Breast epithelium (tissue), 4 donors: Measurements from ENCODE around the gene SIL1. TPM values are rescaled to one million over a fixed set of nuclear protein-coding genes. Genes with fewer than 3 reads are reported as not detected.

ENCODE experiments used
- DNase-seq, 2 donors: peaks; one replicate each; pipeline ENCODE4 v3.0.0-alpha.2; 2019; ENCODE audit warnings: low spot score in 2 of 2
- H3K27ac ChIP-seq, 2 donors: fragments of 200-600 bp; sonication (generic) in 1 of 2; one replicate each; pipeline ENCODE4 v1.5.1; 2016 to 2019; ENCODE audit warnings: mild to moderate bottlenecking in 1 of 2
- H3K27me3 ChIP-seq, 2 donors: fragments of 200-600 bp; sonication (generic) in 1 of 2; one replicate each; pipeline versions ENCODE4 v1.5.1 to v1.6.0; 2017 to 2019; ENCODE audit warnings: control low read depth in 1 of 2, mild to moderate bottlenecking in 1 of 2
- H3K36me3 ChIP-seq: fragments of 200-600 bp; one replicate; pipeline ENCODE4 v1.5.1; 2019
- H3K4me1 ChIP-seq, 2 donors: fragments of 200-600 bp; sonication (generic); one replicate each; pipeline ENCODE4 v1.5.1; 2016 to 2019; ENCODE audit warnings: control low read depth in 1 of 2
- H3K4me3 ChIP-seq, 3 donors: fragments of 200-600 bp; sonication (generic); 1 replicate in 2 of 3; 2 replicates in 1 of 3; pipeline ENCODE4 v1.5.1; 2016 to 2019; ENCODE audit warnings: mild to moderate bottlenecking in 3 of 3, moderate library complexity in 2 of 3
- H3K9me3 ChIP-seq, 2 donors: fragments of 200-600 bp; sonication (generic) in 1 of 2; one replicate each; pipeline ENCODE4 v1.5.1; 2016 to 2019; ENCODE audit warnings: control low read depth in 1 of 2
- CTCF ChIP-seq, 3 donors: fragments of 450-650 bp; IDR thresholded peaks; one replicate each; pipeline ENCODE4 v1.5.1; 2016 to 2017; ENCODE audit warnings: antibody characterized with exemption in 3 of 3, mild to moderate bottlenecking in 3 of 3, moderate library complexity in 3 of 3
- POLR2A ChIP-seq: fragments of 450-650 bp; IDR thresholded peaks from one replicate; pipeline ENCODE4 v1.6.1; 2016; ENCODE audit warnings: antibody characterized with exemption, mild to moderate bottlenecking, moderate library complexity
- POLR2AphosphoS5 ChIP-seq, 3 donors: sonication (generic); formaldehyde crosslinking; IDR thresholded peaks; one replicate each; pipeline ENCODE4 v1.6.1; 2017; ENCODE audit warnings: antibody characterized with exemption in 3 of 3
- intact Hi-C: fragments of 100-400 bp; cut with DNase I; formaldehyde crosslinking; loops from one replicate; pipeline ENCODE4 v1.15.1; 2023; ENCODE audit warnings: low total_unique reads
- total RNA-seq, 3 donors: library from RNA; depleted of rRNA; stranded (reverse); fragments of >200 nt; gene quantifications; one replicate each; pipeline ENCODE4 v1.1.0, GENCODE V29; 2016

The SIL1 gene
- total RNA-seq, 3 donors from 2014 or later: 29.9 to 63.9 (median 48.2) TPM

GRCh38 chr5:139151902-139152301, 46.3 kb downstream of the SIL1 start:
- TF ChIP-seq POLR2A (no peak), CTCF (IDR thresholded peaks at IDR 0.05) (no peak), POLR2AphosphoS5 (IDR thresholded peaks at IDR 0.05) (no peak)
- peaks cover 5 to 27% of the 10 kb centered on the region in 2 donors for H3K4me1 ChIP-seq
- H3K27ac ChIP-seq: no peak overlapping the region
- intact Hi-C loops: no loop called here
- H3K4me3 ChIP-seq: no peak overlapping the region
- H3K27me3 ChIP-seq: no peaks in the 10 kb centered on the region
- no peaks in the 10 kb centered on the region for H3K36me3 ChIP-seq
- no peaks in the 10 kb centered on the region for H3K9me3 ChIP-seq
- no peak for DNase-seq

GRCh38 chr5:139150367-139150999, 47.7 kb downstream of the SIL1 start:
- no peak for DNase-seq
- TF ChIP-seq CTCF (IDR thresholded peaks at IDR 0.05): no peak
- TF ChIP-seq POLR2A: no peak
- TF ChIP-seq POLR2AphosphoS5 (IDR thresholded peaks at IDR 0.05): no peak
- Histone ChIP-seq H3K27ac (peak overlapping the region; percentile 49 to 89), H3K27me3 (no peaks in the 10 kb centered on the region), H3K4me1 (peaks cover 5 to 27% of the 10 kb centered on the region in 2 donors), H3K36me3 (no peaks in the 10 kb centered on the region), H3K9me3 (no peaks in the 10 kb centered on the region), H3K4me3 (no peak overlapping the region)
- intact Hi-C loops: no loop called here

- intact Hi-C loops: no loop called here
- Histone ChIP-seq H3K36me3 (no peaks in the 10 kb centered on the region), H3K4me1 (peaks cover 5 to 27% of the 10 kb centered on the region in 2 donors), H3K27me3 (no peaks in the 10 kb centered on the region), H3K27ac (peak overlapping the region; percentile 49 to 89), H3K9me3 (no peaks in the 10 kb centered on the region), H3K4me3 (no peak overlapping the region)
- no peak for DNase-seq
- TF ChIP-seq POLR2A: no peak
- no peak for TF ChIP-seq CTCF (IDR thresholded peaks at IDR 0.05)
- no peak for TF ChIP-seq POLR2AphosphoS5 (IDR thresholded peaks at IDR 0.05)
These were observed 48.5 kb downstream of the SIL1 start for GRCh38 chr5:139149477-139150199.

- TF ChIP-seq POLR2A (no peak), POLR2AphosphoS5 (IDR thresholded peaks at IDR 0.05) (no peak), CTCF (IDR thresholded peaks at IDR 0.05) (no peak)
- H3K27ac ChIP-seq: peak overlapping the region; percentile 89 to 91
- intact Hi-C loops: no loop called here
- no peaks in the 10 kb centered on the region for H3K9me3 ChIP-seq
- H3K27me3 ChIP-seq: no peaks in the 10 kb centered on the region
- H3K4me1 ChIP-seq: peaks cover 5 to 27% of the 10 kb centered on the region in 2 donors
- H3K4me3 ChIP-seq: peak overlapping the region in 1 of 3 donors; percentile 21
- no peak for DNase-seq
- no peaks in the 10 kb centered on the region for H3K36me3 ChIP-seq
These were observed 49.2 kb downstream of the SIL1 start for GRCh38 chr5:139148986-139149385.

GRCh38 chr5:139148306-139148705, 49.9 kb downstream of the SIL1 start:
- Histone ChIP-seq H3K9me3 (no peaks in the 10 kb centered on the region), H3K27me3 (no peaks in the 10 kb centered on the region), H3K4me3 (peak overlapping the region in 1 of 3 donors; percentile 21), H3K4me1 (peaks cover 5 to 27% of the 10 kb centered on the region in 2 donors), H3K27ac (peak overlapping the region; percentile 89 to 91), H3K36me3 (no peaks in the 10 kb centered on the region)
- intact Hi-C loops: no loop called here
- TF ChIP-seq CTCF (IDR thresholded peaks at IDR 0.05) (no peak), POLR2AphosphoS5 (IDR thresholded peaks at IDR 0.05) (peak in 2 of 3 donors; percentile 37 to 49), POLR2A (no peak)
- DNase-seq: peak; percentile 81 to 90
